NCI-H1694 (cell line): ENCODE results near the gene LRIG1.

Source experiments
- DNase-seq: peaks from one replicate; lab custom pipeline; 2025; lab: John Stamatoyannopoulos, UW

The LRIG1 gene

DNA sequence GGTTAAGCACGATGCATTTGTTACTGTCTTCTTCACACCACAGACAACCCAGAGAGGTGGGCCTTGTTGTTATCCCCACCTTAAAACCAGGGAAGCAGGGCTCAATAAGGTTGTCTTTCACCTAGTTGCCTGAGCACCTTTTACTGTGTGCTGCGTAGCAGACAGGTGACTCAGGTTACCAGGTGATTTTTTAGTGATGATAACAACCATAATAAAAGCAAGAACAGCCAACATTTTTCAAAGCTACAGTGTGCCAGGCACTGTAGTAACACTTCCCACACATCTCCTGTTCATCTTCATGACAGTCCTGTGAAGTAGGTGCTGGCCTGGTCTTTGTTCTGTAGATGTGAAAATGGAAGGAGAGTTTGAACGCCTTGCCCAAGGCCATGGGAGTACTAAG is 147.8 kb downstream of the LRIG1 start:
- no peak for DNase-seq

GRCh38 chr3:66350601-66351000 is 150.2 kb downstream of the LRIG1 start:
- DNase-seq, result no peak

DNA sequence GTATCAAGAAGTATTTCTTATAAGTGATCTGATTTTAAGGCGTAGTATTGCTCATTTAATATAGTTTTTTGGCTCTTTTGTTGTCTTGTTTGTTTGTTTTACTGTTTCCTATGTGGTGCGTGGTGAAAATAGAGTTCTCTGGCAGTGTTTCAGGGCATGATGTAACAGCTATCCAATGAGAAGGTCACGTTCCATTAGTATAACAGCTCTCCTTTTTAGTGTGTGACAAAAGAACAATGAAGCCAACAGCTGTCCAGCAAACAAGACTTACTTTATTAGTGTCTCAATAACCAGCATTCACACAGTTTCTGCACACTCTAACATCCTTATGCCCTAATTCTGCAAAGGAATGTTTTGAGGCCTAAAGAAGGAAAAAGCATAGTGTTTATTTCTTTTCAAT is 152.1 kb downstream of the LRIG1 start:
- no peak for DNase-seq

DNA sequence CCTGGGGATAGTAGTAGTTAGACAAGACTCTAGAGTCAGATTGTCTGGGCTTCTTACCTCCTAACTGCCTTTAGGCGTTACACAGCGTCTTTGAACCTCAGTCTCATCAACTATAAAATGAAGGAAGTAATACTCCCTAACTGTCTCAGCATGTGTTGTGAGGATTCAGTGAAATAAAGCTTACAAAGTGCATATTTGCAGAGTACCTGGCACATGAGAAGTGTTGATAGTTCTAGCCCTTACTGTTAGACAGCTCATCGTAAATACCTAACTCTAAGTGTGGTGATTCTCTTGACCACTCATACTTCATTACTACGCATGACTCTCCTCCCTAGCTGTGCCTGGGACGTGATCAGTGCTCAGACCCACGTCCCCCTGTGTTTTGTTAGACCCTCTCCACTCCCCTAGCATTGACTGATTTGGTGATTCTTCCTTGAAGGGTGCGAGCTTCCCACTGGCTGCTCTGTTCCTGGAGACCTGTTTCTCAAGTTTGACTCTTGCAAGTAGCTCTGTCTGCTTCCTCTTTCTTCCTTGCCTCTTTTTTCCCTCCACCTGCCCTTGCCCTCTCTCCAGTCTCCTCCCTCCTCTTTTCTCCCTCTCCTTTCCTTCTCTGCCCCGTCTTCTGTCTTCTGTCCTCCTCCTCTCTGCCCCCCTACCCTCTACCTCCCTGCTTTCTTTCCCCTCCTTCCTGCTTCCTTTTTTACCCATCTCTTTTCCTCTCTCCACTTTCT is 155.8 kb downstream of the LRIG1 start:
- DNase-seq, result no peak

DNA sequence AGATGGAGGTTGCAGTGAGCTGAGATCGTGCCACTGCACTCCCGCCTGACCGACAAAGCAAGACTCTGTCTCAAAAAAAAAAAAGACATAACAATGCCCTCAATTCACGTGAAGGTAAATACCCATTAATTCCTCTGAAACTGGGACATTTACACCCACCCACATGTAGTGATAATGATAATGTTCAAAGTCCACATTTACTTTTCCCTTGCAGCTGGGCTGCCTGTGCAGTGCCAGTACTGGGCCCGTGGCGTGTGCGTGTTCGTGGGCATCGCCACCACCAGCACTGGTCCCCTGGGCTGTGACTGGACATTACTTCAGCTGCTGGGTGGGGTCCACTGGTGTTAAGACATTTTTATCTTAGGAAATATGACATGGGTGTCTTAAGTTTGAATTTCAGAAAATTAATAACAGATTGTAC is 156.4 kb downstream of the LRIG1 start:
- no peak for DNase-seq

DNA sequence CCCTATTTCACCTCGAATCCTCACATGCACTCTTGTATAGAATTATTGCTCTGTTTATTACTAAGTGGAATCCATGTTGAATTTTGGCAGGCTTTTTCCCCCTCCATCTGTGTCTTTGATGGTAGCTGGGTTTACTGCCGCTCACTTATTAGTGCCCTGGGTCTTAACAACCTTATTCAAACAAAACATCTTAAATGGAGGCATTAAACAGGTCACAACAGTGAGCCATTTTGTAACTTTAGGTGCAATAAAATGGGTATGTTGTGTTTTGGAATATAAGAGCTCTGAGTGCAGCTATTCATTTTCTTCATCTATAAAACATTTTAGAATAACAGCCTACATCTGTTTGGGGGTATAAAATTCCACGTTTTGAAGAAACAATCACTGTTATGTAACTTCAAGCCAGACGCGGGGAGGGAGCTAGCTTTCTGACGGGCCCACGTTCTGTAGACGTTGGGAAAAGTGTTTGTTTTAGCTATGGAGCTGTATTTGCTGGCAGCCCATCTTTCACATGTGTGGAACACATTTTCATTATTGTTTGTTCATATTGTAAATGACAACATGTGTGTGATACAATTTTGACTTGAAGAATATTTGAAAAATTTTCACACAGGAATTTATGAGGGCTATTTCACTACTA is 158.0 kb downstream of the LRIG1 start:
- no peak for DNase-seq

DNA sequence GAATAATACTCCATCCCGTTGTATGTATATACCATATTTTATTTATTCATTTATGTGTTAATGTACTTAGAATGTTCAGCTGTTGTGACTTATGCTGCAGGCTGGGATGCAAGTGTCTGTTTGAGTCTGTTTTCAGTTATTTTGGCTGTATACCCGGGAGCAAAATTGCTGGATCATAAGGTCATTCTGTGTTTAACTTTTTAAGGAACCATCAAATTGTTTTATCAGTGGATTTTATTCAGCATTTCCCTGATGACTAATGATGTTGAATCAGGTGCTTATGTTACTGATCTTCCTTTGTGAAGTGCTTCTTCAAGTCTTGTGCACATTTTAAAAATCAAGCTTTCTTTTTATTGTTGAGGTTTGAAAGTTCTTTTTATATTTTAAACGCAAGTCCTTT is 161.9 kb downstream of the LRIG1 start:
- no peak for DNase-seq

- no peak for DNase-seq
These were observed 164.5 kb downstream of the LRIG1 start for GRCh38 chr3:66336333-66336766.

- DNase-seq, result no peak
These were observed 165.2 kb downstream of the LRIG1 start for GRCh38 chr3:66335671-66336070.
